GM19193 (cell line): ENCODE data around the gene IFI16.
A peak's percentile ranks its signal among the peaks of the same experiment; 100 is the strongest.

Experiments
- POLR2A ChIP-seq: IDR thresholded peaks from 4 replicates; pipeline ENCODE4 v1.6.1; 2011; ENCODE audit not compliant: insufficient read depth, insufficient read length; ENCODE audit errors: extremely low read depth

The IFI16 gene

DNA sequence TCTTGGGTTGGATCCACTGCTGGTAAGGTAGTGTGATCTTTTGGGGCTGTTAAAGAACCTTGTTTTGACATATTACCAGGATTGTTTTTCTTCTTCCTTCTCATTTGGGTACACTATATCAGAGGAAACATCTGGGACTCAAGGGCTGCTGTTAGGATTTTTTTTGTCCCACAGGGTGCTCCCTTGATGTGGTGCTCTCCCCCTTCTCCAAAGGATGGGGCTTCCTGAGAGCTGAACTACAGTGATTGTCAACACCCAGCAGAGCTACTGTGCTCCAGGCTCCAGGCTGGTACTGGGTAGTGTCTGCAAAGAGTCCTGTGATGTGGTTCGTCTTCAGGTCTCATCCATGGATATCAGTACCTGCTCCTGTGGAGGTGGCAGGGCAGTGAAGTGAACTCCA, 20.6 kb downstream of the IFI16 start:
- no peak for TF ChIP-seq POLR2A

DNA sequence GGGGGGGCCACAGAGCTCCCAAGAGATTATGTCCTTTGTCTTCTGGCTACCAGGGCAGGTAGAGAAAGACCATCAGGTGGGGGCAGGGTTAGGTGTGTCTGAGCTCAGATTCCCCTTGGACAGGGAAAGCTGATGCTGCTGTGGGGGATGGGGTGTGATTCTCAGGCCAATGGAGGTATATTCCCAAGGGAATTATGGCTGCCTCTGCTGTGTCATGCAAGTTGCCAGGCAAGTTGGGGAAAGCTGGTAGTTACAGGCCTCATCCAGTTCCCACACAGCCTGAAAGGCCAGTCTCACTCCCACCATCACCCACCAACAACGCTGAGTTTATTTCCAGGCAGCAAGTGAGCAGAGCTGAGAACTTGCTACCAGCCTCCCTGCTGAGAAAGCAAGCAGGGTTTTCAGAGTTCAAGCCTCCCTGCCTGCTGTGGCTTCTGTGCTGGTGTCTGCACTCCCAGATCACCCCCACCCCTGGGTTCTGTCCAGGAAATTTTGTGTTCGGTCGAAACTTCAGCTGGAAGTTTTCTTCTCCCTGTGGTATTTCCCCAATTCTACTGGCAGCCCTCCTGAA, 21.3 kb downstream of the IFI16 start:
- no peak for TF ChIP-seq POLR2A

DNA sequence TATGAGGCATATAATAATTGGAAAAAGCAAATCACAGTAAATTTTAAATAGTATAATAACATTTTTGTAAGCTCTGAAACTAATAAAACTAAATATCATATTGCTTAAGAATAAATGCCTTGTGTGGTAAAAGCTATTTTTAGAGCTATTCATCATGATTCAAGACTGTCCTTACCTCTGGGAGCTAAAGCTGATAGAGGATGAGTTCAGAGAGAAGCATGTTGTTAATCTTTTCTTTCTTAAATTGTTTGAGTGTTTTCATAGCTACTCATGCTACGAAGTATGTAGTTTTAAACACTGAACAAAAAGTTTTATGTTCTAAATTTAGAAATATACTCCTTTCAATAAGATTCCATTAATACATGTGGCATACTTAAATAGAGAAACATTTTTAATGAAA, 30.5 kb downstream of the IFI16 start:
- TF ChIP-seq POLR2A: no peak

DNA sequence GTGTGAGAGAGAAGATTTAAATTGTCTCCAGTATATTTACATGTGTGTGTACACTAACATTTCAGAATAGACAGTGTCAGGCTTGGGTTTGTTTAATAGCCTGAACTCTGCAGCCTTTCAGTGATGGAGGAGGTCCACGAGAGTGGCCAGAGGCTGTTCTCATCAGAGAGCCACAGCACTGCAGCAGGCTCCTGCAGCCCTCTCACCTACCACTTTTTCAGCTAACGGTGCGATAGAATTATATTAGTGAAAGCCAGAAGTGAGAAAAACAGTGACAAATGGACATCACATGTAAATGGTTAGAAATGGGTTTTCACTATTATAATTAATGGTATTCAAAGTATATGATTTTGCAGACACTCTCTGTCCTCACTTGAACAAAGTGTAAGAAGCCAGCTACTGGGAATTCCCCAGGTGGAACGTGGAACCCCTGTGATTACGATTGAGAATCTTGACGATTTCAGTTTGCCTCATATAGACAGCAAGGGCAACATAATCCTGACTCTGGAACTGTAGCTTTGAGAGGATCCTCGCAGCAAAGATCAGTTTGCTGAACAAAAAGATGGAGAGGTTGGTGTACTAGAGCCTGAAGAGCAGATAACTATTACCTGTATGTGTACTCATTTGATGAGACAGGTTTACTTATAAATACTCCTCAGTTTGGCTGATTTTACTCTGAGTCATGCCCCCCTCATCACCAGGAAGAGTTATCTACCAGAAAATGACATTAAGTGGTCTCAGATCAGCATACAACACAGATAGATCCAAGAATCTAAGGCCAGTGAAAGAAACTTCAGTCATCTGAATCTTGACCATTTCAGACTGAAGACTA, 31.4 kb downstream of the IFI16 start:
- TF ChIP-seq POLR2A: no peak

DNA sequence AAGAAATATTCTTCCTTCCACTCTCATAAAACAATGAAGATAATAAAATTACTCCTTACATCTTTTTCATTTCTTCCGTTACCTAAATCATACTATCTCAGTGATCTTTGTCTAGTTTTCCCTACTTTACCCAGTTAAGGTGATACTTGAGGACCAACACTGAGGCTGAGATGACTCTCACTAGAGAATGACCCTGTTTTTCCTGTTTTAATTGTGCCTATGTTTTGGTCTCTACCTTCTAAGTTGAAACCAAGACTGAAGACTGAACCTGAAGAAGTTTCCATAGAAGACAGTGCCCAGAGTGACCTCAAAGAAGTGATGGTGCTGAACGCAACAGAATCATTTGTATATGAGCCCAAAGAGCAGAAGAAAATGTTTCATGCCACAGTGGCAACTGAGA, 41.7 kb downstream of the IFI16 start:
- no peak for TF ChIP-seq POLR2A

DNA sequence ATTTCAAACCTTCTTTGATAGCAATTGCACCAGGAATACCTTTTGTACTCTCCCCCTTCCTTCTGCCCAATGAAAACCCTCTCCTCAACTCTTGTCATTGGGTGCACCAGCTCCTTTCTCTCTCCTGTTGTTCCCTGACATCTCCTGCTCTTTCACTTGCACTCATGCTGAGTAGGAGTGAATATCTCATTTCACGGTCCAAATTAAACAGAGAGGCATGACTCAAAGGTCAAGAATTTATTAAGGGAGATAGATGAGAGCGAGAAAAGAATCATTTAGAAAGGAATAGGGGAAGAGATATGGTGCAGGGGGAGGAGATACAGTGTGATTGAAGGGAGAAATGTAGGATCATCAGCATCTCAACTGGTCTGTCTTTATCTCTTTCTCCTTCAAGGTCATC, 44.7 kb downstream of the IFI16 start:
- TF ChIP-seq POLR2A: no peak

DNA sequence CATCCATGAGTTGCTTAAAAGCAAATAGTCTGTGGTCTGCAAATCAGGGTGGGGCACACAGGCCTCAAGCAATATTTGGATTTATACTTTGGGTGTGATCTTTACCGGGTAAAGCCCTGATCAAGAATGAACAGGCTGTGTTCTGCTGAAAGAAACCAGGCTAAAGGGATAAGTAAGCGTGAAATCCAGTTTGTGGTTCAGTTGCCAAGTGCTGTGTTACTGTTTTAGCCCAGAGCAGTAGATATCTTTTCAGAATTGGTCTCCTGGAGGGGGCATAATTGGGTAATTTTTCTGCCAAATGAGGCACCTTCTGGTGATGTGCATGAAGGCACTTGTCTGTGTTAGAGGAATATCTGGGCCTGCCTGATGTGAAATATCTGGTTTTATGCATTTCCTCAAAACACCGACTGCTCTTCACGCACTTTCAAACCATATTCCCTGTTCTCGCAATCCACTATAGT, 45.5 kb downstream of the IFI16 start:
- TF ChIP-seq POLR2A: no peak

DNA sequence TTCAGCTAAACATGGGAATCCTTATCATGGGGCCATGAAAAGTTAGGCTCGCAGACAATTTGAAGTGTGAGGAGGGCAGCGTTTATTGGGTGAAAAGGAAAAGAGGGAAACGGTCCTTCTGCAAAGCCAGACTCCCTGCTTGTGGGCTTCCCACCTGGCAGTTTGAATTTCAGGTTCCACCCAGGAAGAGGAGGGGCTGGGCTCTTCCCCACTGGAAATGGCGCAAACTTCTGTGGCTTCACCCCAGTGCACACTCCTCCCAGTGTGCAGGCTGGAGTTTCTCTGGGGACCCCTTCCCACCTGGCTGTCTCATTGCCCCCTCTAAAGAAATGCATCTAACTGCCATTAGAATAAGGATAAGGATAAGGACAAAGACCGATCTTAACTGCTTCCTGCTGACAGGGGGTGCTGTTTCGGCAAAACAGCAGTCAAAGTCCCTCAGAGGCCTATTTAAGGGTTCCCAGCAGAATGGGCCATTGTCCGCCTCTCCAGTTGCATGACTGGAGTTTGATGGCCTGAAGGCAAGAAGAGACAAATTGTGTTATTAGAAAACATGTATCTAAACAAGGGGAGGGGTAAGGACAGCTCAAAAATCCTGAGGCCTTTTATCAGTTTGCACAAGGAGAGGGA, 46.5 kb downstream of the IFI16 start:
- TF ChIP-seq POLR2A: peak; percentile 33

DNA sequence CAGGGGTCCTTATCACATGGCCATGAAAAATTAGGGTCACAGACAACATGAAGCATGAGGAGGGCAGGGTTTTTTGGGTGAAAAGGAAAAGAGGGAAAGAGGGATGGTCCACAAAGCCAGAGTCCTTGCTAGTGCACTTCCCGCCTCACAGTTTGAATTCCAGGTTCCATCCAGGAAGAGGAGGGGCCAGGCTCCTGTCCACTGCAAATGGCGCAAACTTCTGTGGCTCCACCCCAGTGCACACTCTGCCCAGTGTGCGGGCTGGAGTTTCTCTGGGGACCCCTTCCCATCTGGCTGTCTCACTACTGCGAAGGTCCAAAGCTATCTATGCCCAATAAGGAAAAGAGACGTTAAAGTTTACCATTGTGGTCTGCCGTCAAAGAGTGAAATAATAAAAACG, 49.0 kb downstream of the IFI16 start:
- no peak for TF ChIP-seq POLR2A

DNA sequence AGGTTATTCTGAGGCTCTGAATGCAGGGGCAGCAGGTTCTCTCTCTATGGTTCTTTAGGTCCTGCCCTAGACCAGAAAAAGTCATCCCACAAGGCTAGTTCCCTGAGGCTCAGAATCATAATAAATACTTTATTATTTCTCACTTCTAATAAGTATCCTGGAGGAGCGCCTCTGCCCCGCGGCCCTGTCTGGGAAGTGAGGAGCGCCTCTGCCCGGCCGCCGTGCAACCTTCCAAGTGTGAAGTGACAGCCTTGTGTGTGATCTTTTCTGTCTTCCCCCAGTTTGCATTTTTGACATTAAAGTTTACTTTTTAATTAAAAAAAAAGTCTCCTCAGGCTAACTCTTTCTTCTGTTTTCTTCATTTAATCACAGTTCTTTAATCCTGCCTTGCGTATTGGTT, 55.4 kb downstream of the IFI16 start:
- TF ChIP-seq POLR2A: no peak

DNA sequence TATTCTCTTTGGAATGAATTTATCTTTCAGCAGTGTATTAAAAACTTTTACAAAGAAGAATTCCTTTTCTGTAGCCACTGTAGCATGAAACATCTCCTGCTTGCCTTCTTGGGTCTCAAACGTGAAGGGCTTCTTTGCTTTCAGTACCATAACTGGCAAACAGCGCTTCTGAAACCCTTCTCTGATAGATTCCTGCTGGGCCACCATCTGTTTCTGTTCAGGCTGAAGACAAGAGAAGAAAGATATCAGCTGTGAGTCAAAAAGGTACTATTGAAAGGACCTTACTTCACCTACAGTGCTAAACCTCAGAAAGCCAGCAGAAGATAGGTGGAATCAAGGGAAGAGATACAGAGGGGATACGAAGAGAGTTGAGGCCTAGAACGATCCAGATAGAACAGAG, 56.4 kb downstream of the IFI16 start:
- no peak for TF ChIP-seq POLR2A

DNA sequence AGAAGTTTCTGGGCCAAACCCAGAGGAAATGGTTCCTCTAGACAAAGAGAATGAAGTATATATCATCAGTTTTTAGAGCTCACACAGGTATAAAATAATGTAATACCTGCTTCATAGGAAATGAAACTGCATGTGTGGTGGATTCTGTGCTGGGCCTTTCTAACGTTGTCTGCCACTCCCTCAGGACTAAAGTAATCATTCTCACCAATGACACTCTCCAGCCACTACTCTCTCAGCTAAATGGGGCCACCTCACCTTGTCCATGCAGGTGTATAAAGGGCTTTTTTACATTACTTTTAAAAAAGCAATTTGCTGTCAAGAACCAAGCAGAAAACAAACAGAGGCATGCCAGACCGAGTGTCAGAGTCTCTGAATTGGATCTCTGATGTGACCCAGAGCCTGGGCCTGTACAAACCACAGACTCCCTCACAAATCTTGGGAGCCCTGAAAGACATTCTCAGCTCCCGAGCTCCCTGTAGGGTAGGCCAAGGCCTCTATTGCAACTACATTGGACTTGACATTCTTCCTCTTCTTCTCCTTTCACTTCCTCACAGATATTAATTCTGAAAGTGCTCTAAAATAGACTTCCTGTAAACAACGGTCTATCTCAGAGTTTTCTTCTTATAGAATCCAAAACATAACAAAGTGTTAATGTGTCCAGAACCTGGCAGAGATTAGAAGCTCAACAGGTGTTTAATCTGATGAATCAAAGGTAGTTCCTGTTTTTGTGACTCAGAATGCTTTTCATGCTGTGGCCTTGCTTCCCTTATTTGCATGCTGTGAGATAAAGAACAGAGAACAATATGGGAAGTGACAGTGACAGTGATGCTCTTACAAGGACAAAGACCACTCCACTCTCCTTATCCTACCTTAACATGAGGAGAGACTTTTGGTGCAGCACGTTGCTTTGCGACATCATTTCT, 58.3 kb downstream of the IFI16 start:
- no peak for TF ChIP-seq POLR2A

DNA sequence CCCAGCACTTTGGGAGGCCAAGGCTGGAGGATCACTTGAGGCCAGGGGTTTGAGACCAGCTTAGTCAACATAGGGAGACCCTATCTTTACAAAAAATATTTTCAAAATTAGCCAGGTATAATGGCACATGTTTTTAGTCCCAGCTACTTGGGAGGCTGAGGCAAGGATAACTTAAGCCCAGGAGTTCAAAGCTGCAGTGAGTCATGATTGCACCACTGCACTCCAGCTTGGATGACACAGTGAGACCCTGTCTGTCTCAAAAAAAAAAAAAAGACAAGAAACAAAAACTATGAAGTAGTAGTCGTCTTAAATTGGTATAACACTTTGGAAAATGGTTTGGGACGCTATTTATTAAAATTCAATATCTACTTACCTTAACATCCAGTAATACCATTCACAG, 59.2 kb downstream of the IFI16 start:
- TF ChIP-seq POLR2A: no peak

DNA sequence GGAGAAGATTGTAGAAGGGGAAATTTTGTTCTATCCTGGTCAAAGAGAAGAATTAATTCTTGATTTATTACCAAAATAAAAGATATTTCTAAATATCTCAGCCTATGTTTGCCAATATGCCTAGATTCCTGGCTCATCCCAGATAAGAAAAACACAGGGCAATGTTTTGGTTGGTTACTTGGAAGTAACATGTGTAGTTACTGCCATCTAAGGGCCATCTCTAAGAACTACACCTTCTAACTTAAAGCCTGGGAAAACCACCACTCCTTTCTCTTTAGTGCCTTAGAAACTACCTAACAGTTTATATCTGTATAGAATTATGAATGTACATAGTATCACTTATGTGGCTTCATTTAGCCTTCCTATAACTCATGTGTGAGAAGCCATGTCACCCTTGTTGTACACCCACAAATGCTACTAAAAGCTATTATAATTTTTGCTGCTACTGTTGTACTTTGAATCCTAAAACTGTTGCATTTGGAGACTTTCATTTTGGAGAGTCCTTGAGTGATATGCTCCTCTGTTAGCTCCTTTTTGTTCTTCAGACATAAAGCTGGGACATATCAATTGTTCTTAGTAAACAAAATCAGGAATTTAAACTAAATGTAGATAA, 62.4 kb downstream of the IFI16 start:
- no peak for TF ChIP-seq POLR2A
